ENCODE data around the gene KIF25.

DNA sequence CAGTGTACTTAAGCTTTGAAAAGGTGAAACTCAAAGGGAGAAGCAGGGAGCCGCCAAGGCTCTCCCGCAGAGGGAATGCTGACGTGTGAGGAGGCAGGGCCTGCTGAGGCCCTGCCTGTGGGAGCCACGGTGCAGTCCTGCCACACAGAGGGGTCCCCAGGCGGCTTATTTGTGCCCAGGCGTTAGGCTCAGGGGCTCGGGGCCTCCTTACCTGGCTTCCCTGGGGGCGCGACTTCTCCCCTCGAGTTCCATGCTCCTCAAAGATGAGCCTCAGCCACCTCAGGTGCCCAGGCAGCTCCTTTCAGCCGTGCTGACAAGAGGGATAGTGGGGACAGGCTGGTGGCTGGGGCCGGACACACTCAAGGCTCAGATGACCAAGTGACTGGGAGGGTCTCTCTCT is 2.2 kb upstream of the KIF25 start:
- TF ChIP-seq E2F1 (CRISPR knock-in tag; IDR thresholded peaks at IDR 0.05) (no peak), ZNF219 (CRISPR knock-in tag; IDR thresholded peaks at IDR 0.05; ENCODE audit: borderline replicate concordance) (no peak), CTCF (IDR thresholded peaks at IDR 0.05) (no peak), CBFB (CRISPR knock-in tag; IDR thresholded peaks at IDR 0.05; ENCODE audit: low read depth) (no peak), ATF1 (CRISPR knock-in tag; IDR thresholded peaks at IDR 0.05) (no peak), ZNF138 (CRISPR knock-in tag; conservative IDR thresholded peaks at IDR 0.05) (no peak), JUN (CRISPR knock-in tag; IDR thresholded peaks at IDR 0.05) (no peak), RELA (CRISPR knock-in tag; IDR thresholded peaks at IDR 0.05; ENCODE audit: borderline replicate concordance) (no peak), USF1 (CRISPR knock-in tag; IDR thresholded peaks at IDR 0.05) (no peak)
- TF ChIP-seq, protein P1, sequence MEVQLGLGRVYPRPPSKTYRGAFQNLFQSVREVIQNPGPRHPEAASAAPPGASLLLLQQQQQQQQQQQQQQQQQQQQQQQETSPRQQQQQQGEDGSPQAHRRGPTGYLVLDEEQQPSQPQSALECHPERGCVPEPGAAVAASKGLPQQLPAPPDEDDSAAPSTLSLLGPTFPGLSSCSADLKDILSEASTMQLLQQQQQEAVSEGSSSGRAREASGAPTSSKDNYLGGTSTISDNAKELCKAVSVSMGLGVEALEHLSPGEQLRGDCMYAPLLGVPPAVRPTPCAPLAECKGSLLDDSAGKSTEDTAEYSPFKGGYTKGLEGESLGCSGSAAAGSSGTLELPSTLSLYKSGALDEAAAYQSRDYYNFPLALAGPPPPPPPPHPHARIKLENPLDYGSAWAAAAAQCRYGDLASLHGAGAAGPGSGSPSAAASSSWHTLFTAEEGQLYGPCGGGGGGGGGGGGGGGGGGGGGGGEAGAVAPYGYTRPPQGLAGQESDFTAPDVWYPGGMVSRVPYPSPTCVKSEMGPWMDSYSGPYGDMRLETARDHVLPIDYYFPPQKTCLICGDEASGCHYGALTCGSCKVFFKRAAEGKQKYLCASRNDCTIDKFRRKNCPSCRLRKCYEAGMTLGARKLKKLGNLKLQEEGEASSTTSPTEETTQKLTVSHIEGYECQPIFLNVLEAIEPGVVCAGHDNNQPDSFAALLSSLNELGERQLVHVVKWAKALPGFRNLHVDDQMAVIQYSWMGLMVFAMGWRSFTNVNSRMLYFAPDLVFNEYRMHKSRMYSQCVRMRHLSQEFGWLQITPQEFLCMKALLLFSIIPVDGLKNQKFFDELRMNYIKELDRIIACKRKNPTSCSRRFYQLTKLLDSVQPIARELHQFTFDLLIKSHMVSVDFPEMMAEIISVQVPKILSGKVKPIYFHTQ (CRISPR knock-in tag; IDR thresholded peaks at IDR 0.05) = no peak
- TF ChIP-seq, protein P2, sequence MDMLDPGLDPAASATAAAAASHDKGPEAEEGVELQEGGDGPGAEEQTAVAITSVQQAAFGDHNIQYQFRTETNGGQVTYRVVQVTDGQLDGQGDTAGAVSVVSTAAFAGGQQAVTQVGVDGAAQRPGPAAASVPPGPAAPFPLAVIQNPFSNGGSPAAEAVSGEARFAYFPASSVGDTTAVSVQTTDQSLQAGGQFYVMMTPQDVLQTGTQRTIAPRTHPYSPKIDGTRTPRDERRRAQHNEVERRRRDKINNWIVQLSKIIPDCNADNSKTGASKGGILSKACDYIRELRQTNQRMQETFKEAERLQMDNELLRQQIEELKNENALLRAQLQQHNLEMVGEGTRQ (CRISPR knock-in tag; IDR thresholded peaks at IDR 0.05) = no peak

Measured in WTC11 (cell line).